Measurements from ENCODE around the gene TMEM204.

DNA sequence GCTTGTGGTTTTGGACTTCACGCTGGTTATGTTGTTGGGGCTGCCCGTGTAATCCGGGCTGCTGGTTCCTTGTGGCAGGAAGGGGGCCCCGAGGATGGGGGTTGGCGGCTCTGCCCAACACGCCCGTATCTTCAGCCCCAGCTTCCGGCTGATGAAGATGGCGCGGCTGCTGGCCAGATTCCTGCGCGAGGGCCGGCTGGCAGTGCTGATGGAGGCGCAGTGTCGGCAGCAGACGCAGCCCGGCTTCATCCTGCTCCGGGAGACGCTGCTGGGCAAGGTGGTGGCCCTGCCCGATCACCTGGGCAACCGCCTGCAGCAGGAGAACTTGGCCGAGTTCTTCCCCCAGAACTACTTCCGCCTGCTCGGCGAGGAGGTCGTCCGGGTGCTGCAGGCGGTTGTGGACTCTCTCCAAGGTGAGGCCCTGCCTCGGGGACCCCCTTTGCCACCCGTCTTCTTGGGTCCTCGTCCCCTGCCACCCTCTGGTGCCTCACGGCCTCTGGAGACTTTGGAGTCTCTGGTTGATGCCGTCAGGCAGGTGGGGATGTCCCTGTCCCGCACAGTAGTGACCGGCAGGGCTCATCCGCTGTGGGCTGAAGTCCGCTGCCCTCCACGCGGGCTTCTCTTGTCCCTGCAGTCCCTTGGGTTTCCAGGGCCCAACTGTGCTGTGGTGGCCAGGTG lies 38.1 kb upstream of the TMEM204 start:
- TF ChIP-seq ZNF785 (tag by site-specific recombination; IDR thresholded peaks at IDR 0.05) (no peak), ZNF701 (tag by site-specific recombination; IDR thresholded peaks at IDR 0.05) (no peak)
